NT2/D1 (cell line): ENCODE measurements around the gene CHI3L2.

Experiments
- DNase-seq: peaks from one replicate; pipeline ENCODE4 v3.0.0-alpha.2; 2011; ENCODE audit warnings: low read depth, low spot score
- H3K27me3 ChIP-seq: 2 replicates; pipeline ENCODE4 v1.6.0; 2011; ENCODE audit warnings: mild to moderate bottlenecking; ENCODE audit not compliant: insufficient read length, insufficient read depth
- H3K36me3 ChIP-seq: 2 replicates; pipeline ENCODE4 v1.6.1; 2011; ENCODE audit warnings: mild to moderate bottlenecking, low read length, mixed read lengths; ENCODE audit not compliant: insufficient read depth, insufficient read length
- H3K4me1 ChIP-seq: 2 replicates; pipeline ENCODE4 v1.5.1; 2011; ENCODE audit not compliant: insufficient read depth, insufficient read length
- H3K4me3 ChIP-seq: 2 replicates; pipeline ENCODE4 v1.5.1; 2011; ENCODE audit warnings: low read depth; ENCODE audit not compliant: insufficient read length
- H3K9ac ChIP-seq: 2 replicates; pipeline ENCODE4 v1.6.0; 2011; ENCODE audit warnings: low read depth; ENCODE audit not compliant: insufficient read length
- H3K9me3 ChIP-seq: 2 replicates; pipeline ENCODE4 v1.5.1; 2011; ENCODE audit warnings: mild to moderate bottlenecking, low read length; ENCODE audit not compliant: insufficient read depth
- SUZ12 ChIP-seq: IDR thresholded peaks from 2 replicates; pipeline ENCODE4 v1.6.1; 2011; ENCODE audit not compliant: insufficient read length, insufficient read depth; ENCODE audit errors: extremely low read depth
- YY1 ChIP-seq: IDR thresholded peaks from 2 replicates; pipeline ENCODE4 v1.6.1; 2011; ENCODE audit not compliant: insufficient read length, insufficient read depth
- ZNF274 ChIP-seq: IDR thresholded peaks from 2 replicates; pipeline ENCODE4 v1.6.1; 2011; ENCODE audit warnings: mild to moderate bottlenecking, low read depth, low read length

CHI3L2 gene

GRCh38 chr1:111269825-111270406 is 42.4 kb downstream of the CHI3L2 start:
- H3K4me3 ChIP-seq = no peak overlapping the region
- H3K36me3 ChIP-seq = no peaks in the 10 kb centered on the region
- TF ChIP-seq SUZ12 (no peak), YY1 (no peak)
- no peak overlapping the region for H3K9ac ChIP-seq
- no peaks in the 10 kb centered on the region for H3K27me3 ChIP-seq
- H3K4me1 ChIP-seq = no peaks in the 10 kb centered on the region
- no peaks in the 10 kb centered on the region for H3K9me3 ChIP-seq
- DNase-seq = no peak

DNA sequence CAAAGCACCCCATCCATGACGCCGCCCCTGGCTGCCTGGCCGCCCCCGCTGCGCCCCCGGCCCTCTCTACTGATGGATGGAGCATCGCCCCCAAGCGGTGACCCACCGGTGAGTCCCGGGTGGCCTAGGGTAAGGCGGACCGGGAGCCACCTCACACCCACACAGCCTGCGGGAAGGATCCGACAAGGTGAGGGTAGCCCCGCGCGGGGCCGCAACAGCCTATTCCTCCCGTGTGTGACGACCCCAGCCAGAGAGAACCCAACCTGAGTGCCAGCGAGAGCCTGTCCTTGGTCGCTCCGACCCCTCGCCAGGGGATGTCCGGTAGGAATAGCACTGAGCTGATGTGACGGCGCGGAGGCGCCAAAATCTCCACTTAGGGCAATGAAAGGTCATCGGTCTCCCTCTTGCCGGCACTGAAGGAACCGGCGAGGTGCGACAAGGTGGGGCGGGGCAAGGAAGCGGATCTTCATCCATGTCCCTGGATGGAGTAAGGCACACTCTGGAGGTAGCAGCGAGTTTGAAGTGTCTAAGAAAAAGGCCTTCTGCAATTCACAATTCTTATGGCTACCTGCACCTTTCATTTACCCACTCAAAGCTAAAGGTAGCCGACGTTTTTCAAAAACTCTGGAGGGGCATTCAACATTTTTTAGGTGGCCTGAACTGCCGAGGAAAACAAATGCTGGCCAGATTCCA is 43.4 kb downstream of the CHI3L2 start:
- H3K4me3 ChIP-seq = no peak overlapping the region
- DNase-seq = no peak
- H3K9me3 ChIP-seq = no peaks in the 10 kb centered on the region
- no peaks in the 10 kb centered on the region for H3K36me3 ChIP-seq
- no peaks in the 10 kb centered on the region for H3K4me1 ChIP-seq
- no peaks in the 10 kb centered on the region for H3K27me3 ChIP-seq
- no peak for TF ChIP-seq ZNF274
- TF ChIP-seq SUZ12 = no peak
- TF ChIP-seq YY1 = no peak
- H3K9ac ChIP-seq = no peak overlapping the region

GRCh38 chr1:111271464-111271801 is 43.9 kb downstream of the CHI3L2 start:
- Histone ChIP-seq H3K36me3 (no peaks in the 10 kb centered on the region), H3K9ac (no peak overlapping the region), H3K4me3 (no peak overlapping the region), H3K27me3 (no peaks in the 10 kb centered on the region), H3K9me3 (no peaks in the 10 kb centered on the region; the same call in 1 of the 2 replicates), H3K4me1 (no peaks in the 10 kb centered on the region)
- DNase-seq = no peak
- no peak for TF ChIP-seq ZNF274
- no peak for TF ChIP-seq YY1
- TF ChIP-seq SUZ12 = no peak

- H3K4me1 ChIP-seq = no peaks in the 10 kb centered on the region
- no peak overlapping the region for H3K4me3 ChIP-seq
- H3K9ac ChIP-seq = no peak overlapping the region
- H3K36me3 ChIP-seq = no peaks in the 10 kb centered on the region
- peak; percentile 9 for DNase-seq
- no peaks in the 10 kb centered on the region for H3K27me3 ChIP-seq
- peaks cover 3% of the 10 kb centered on the region; the same call in 1 of the 2 replicates for H3K9me3 ChIP-seq
- TF ChIP-seq SUZ12 (no peak), YY1 (no peak), ZNF274 (no peak)
Measured at GRCh38 chr1:111272081-111272480, 44.6 kb downstream of the CHI3L2 start.

DNA sequence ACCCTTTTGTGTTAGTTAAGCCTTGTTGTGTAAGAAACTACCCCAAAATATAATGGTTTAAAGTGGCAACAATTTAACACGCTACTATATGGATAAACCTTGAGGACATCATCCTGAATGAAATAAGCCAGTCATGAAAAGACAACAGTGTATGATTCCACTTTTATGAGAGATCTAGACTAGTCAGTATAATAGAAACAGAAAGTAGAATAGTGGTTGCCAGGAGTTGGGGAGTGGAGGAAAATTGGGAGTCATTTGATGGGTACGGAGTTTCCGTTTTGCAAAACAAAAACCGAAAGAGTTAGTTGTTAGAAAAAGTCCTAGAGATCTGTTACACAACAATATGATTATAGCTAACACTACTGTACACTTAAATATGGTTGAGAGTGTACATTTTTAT is 47.1 kb downstream of the CHI3L2 start:
- peaks cover 5% of the 10 kb centered on the region; the same call in 1 of the 2 replicates for H3K9me3 ChIP-seq
- no peaks in the 10 kb centered on the region for H3K4me1 ChIP-seq
- no peaks in the 10 kb centered on the region for H3K36me3 ChIP-seq
- TF ChIP-seq SUZ12 = no peak
- no peak for TF ChIP-seq YY1
- no peaks in the 10 kb centered on the region for H3K27me3 ChIP-seq
- H3K4me3 ChIP-seq = no peak overlapping the region
- no peak overlapping the region for H3K9ac ChIP-seq
- DNase-seq = no peak

DNA sequence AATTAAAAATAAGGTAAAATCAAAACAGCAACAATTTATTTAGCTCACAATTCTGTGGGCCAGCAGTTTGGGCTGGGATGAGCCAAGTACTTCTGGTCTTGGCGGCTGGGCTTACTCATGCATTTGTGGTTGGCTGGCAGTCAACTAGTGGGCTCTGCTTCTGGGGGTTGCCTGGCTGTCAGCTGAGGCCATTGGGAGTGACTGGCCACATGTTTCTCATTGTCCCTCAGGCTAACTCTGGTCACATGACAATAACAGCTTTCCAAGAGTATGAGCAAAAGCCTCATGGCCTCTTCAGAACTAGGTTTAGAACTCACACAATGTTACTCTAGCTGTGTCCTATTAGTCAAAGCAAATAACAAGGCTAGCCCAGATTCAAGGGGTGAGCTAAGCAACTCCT is 47.6 kb downstream of the CHI3L2 start:
- Histone ChIP-seq H3K36me3 (no peaks in the 10 kb centered on the region), H3K4me1 (no peaks in the 10 kb centered on the region), H3K27me3 (no peaks in the 10 kb centered on the region), H3K9me3 (peaks cover 5% of the 10 kb centered on the region; the same call in 1 of the 2 replicates), H3K9ac (no peak overlapping the region), H3K4me3 (no peak overlapping the region)
- TF ChIP-seq SUZ12 = no peak
- TF ChIP-seq YY1 = no peak
- no peak for TF ChIP-seq ZNF274
- DNase-seq = no peak

DNA sequence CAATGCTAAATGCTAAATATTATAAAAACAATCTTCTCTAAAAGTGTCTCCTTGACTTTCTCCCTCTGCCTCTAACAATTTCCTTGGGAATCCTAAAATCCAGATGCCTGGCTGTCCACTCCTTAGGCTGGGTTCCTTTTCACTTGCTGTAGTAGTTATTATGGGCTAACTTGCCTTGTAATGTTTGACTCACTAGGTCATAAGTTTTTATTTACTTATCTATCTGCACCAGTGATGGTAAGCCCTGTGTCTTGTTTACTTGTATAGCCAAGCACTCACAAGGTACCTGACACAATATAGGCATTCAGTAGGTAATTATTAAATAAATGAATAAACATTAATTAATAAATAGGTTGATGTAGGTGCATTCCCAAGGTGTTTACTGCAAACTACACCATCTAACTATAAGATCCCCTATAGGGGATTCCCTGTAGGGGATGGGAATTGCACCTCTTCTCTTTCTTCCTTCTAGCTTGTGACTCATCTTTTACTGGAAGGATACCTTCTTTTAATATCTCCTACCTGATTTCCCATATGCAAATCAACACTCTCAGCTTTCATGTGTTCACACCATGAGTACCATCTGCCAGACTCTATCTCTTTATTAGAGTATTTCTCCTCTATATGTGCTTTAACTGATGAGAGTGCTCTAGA is 48.4 kb downstream of the CHI3L2 start:
- Histone ChIP-seq H3K36me3 (no peaks in the 10 kb centered on the region), H3K4me1 (no peaks in the 10 kb centered on the region), H3K4me3 (no peak overlapping the region), H3K27me3 (no peaks in the 10 kb centered on the region), H3K9ac (no peak overlapping the region), H3K9me3 (peaks cover 5% of the 10 kb centered on the region; the same call in 1 of the 2 replicates)
- TF ChIP-seq ZNF274 = no peak
- no peak for TF ChIP-seq YY1
- TF ChIP-seq SUZ12 = no peak
- DNase-seq = no peak
